Fibroblast of pulmonary artery (primary cell): ENCODE data around the gene CYP19A1.

ENCODE experiments used
- DNase-seq: peaks from one replicate; pipeline ENCODE4 v3.0.0-alpha.2; 2010; ENCODE audit warnings: low read depth
- H3K4me3 ChIP-seq: replicated peaks from 2 replicates; pipeline ENCODE4 v1.5.1; 2011; ENCODE audit warnings: low read depth, mild to moderate bottlenecking, control low read depth, low read length, moderate library complexity
- CTCF ChIP-seq: IDR thresholded peaks from 2 replicates; pipeline ENCODE4 v1.5.1; 2011; ENCODE audit warnings: mild to moderate bottlenecking, control low read depth, low read length, inconsistent platforms; ENCODE audit errors: missing control alignments

Gene CYP19A1

GRCh38 chr15:51380999-51381806 is 42.8 kb upstream of the CYP19A1 start:
- TF ChIP-seq CTCF: peak; percentile 96
- DNase-seq: peak; percentile 89
- no peak overlapping the region for H3K4me3 ChIP-seq

- TF ChIP-seq CTCF: no peak
- H3K4me3 ChIP-seq: no peak overlapping the region
- DNase-seq: no peak
Observed at GRCh38 chr15:51379390-51379789, 41.0 kb upstream of the CYP19A1 start.

GRCh38 chr15:51378406-51378805 is 40.0 kb upstream of the CYP19A1 start:
- DNase-seq: no peak
- TF ChIP-seq CTCF: no peak
- no peak overlapping the region for H3K4me3 ChIP-seq

GRCh38 chr15:51377038-51377786 is 38.8 kb upstream of the CYP19A1 start:
- DNase-seq: peak; percentile 41
- no peak for TF ChIP-seq CTCF
- no peak overlapping the region for H3K4me3 ChIP-seq

- H3K4me3 ChIP-seq: no peak overlapping the region
- peak; percentile 24 for DNase-seq
- no peak for TF ChIP-seq CTCF
Observed at GRCh38 chr15:51375966-51376640, 37.7 kb upstream of the CYP19A1 start.

GRCh38 chr15:51374131-51374530 is 35.7 kb upstream of the CYP19A1 start:
- H3K4me3 ChIP-seq: no peak overlapping the region
- no peak for DNase-seq
- no peak for TF ChIP-seq CTCF
